ENCODE results near the gene TUBGCP6. TPM values are rescaled to one million over a fixed set of nuclear protein-coding genes. Genes with fewer than 3 reads are reported as not detected.
"Not testable (repeated sequence)": the region's sequence is repeated elsewhere in the genome, so short reads cannot be mapped to it uniquely, and the experiment has no call there.

The TUBGCP6 gene
- total RNA-seq, 2 donors from 2014 or later = 52.3 to 80.1 TPM

- Histone ChIP-seq H3K9me3 (no peaks in the 10 kb centered on the region), H3K27me3 (replicated peaks; ENCODE audit: insufficient read depth) (no peaks in the 10 kb centered on the region), H3K4me3 (peak overlapping the region; percentile 70), H3K27ac (no peak overlapping the region), H3K4me1 (ENCODE audit: control insufficient read depth in 1 of 2, low read depth in 2 of 2) (peaks cover 3 to 13% of the 10 kb centered on the region in 2 donors), H3K36me3 (no peaks in the 10 kb centered on the region)
- ATAC-seq (ENCODE audit: insufficient number of reproducible peaks, low FRiP score, low read depth) (no peak), DNase-seq (ENCODE audit: low spot score) (no peak)
- TF ChIP-seq CTCF (IDR thresholded peaks at IDR 0.05) = no peak
These were observed 75.0 kb downstream of the TUBGCP6 start for GRCh38 chr22:50169774-50170341.

GRCh38 chr22:50169181-50169759, 75.6 kb downstream of the TUBGCP6 start:
- Histone ChIP-seq H3K27ac (no peak overlapping the region), H3K9me3 (no peaks in the 10 kb centered on the region), H3K4me1 (ENCODE audit: control insufficient read depth in 1 of 2, low read depth in 2 of 2) (peaks cover 3 to 13% of the 10 kb centered on the region in 2 donors), H3K27me3 (replicated peaks; ENCODE audit: insufficient read depth) (no peaks in the 10 kb centered on the region), H3K4me3 (peak overlapping the region; percentile 70), H3K36me3 (no peaks in the 10 kb centered on the region)
- no peak for TF ChIP-seq CTCF (IDR thresholded peaks at IDR 0.05)
- ATAC-seq (ENCODE audit: insufficient number of reproducible peaks, low FRiP score, low read depth) (no peak), DNase-seq (ENCODE audit: low spot score) (no peak)

GRCh38 chr22:50168490-50169180, 76.2 kb downstream of the TUBGCP6 start:
- H3K4me3 ChIP-seq; ATAC-seq (ENCODE audit: insufficient number of reproducible peaks, low FRiP score, low read depth); H3K9me3 ChIP-seq; H3K27ac ChIP-seq; DNase-seq (ENCODE audit: low spot score); H3K27me3 ChIP-seq (replicated peaks; ENCODE audit: insufficient read depth); H3K36me3 ChIP-seq: not testable (repeated sequence)
- H3K4me1 ChIP-seq (ENCODE audit: control insufficient read depth in 1 of 2, low read depth in 2 of 2) = peaks cover 3 to 13% of the 10 kb centered on the region in 2 donors

- no peak for ATAC-seq (ENCODE audit: insufficient number of reproducible peaks, low FRiP score, low read depth)
- Histone ChIP-seq H3K36me3 (no peaks in the 10 kb centered on the region), H3K4me3 (no peak overlapping the region), H3K4me1 (ENCODE audit: control insufficient read depth in 1 of 2, low read depth in 2 of 2) (peaks cover 3 to 13% of the 10 kb centered on the region in 2 donors), H3K9me3 (no peaks in the 10 kb centered on the region), H3K27me3 (replicated peaks; ENCODE audit: insufficient read depth) (no peaks in the 10 kb centered on the region), H3K27ac (no peak overlapping the region)
- TF ChIP-seq CTCF (IDR thresholded peaks at IDR 0.05) = no peak
- no peak for DNase-seq (ENCODE audit: low spot score)
These were observed 76.9 kb downstream of the TUBGCP6 start for GRCh38 chr22:50167689-50168489.

Other genes starting within 250 kb of the TUBGCP6 start
- gene IL17REL, start 232.3 kb downstream of the TUBGCP6 start, total RNA-seq = not detected
- gene TTLL8, start 186.7 kb downstream of the TUBGCP6 start, total RNA-seq = not detected
- 1 to 10 TPM; 1.6 to 4.3 TPM for gene MLC1, start 159.6 kb downstream of the TUBGCP6 start, total RNA-seq
- gene MOV10L1, start 155.0 kb downstream of the TUBGCP6 start, total RNA-seq = 1 to 10 TPM; 4.6 to 7.4 TPM
- 1 to 10 TPM; 2.5 to 4.1 TPM for gene PANX2, start 74.3 kb downstream of the TUBGCP6 start, total RNA-seq
- 10 to 100 TPM; 31.7 to 40.6 TPM for gene TRABD, start 59.1 kb downstream of the TUBGCP6 start, total RNA-seq
- gene SELENOO, start 44.0 kb downstream of the TUBGCP6 start, total RNA-seq = 10 to 100 TPM; 25.6 to 41.0 TPM
- gene HDAC10, start 6.2 kb upstream of the TUBGCP6 start, total RNA-seq = 10 to 100 TPM; 55.2 to 60.0 TPM
- 10 to 100 TPM in 1 of 2 donors, 1 to 10 TPM in 1; 8.9 to 10.4 TPM for gene MAPK12, start 16.7 kb upstream of the TUBGCP6 start, total RNA-seq
- gene MAPK11, start 25.4 kb upstream of the TUBGCP6 start, total RNA-seq = 1 to 10 TPM; 5.8 to 8.8 TPM
- 100 to 1,000 TPM; 169 to 218 TPM for gene PLXNB2, start 62.6 kb upstream of the TUBGCP6 start, total RNA-seq
- gene DENND6B, start 82.0 kb upstream of the TUBGCP6 start, total RNA-seq = 1 to 10 TPM; 4.2 to 6.0 TPM
- 10 to 100 TPM; 61.2 to 73.6 TPM for gene PPP6R2, start 98.3 kb upstream of the TUBGCP6 start, total RNA-seq
- gene SBF1, start 230.0 kb upstream of the TUBGCP6 start, total RNA-seq = 10 to 100 TPM; 72.9 to 99.9 TPM
- gene ADM2, start 236.5 kb upstream of the TUBGCP6 start, total RNA-seq = under 1 TPM in 1 of 2 donors, not detected in 1; 0.14 TPM
- not detected for gene MIOX, start 241.8 kb upstream of the TUBGCP6 start, total RNA-seq

Measured in thoracic aorta (tissue), 2 donors.